Stomach (tissue), 9 donors: ENCODE measurements around the gene SPATA31D3. TPM values are rescaled to one million over a fixed set of nuclear protein-coding genes. Genes with fewer than 3 reads are reported as not detected.

ENCODE experiments used
- DNase-seq, 2 donors: peaks; one replicate each; pipeline versions ENCODE4 v3.0.0 to v3.0.0-alpha.2; 2013 to 2019
- H3K27ac ChIP-seq, 5 donors: fragments of 200-600 bp in 4 of 5; sonication (generic) in 4 of 5; one replicate each; pipeline ENCODE4 v1.5.1; 2013 to 2019; ENCODE audit warnings: mild to moderate bottlenecking in 1 of 5, moderate library complexity in 1 of 5
- H3K27me3 ChIP-seq, 3 donors: fragments of 200-600 bp; sonication (generic); one replicate each; pipeline ENCODE4 v1.5.1; 2017 to 2019; ENCODE audit warnings: mixed run types in 1 of 3
- H3K36me3 ChIP-seq, 4 donors: fragments of 200-600 bp; sonication (generic); 1 replicate in 3 of 4; 2 replicates in 1 of 4; pipeline ENCODE4 v1.5.1; 2016 to 2019
- H3K4me1 ChIP-seq, 4 donors: fragments of 200-600 bp; sonication (generic); one replicate each; pipeline ENCODE4 v1.5.1; 2016 to 2019
- H3K4me3 ChIP-seq, 4 donors: fragments of 200-600 bp; sonication (generic) in 3 of 4; one replicate each; pipeline ENCODE4 v1.5.1; 2016 to 2019; ENCODE audit warnings: mild to moderate bottlenecking in 1 of 4
- H3K9me3 ChIP-seq, 4 donors: fragments of 200-600 bp; sonication (generic); one replicate each; pipeline ENCODE4 v1.5.1; 2016 to 2019
- EP300 ChIP-seq: sonication (generic); formaldehyde crosslinking; IDR thresholded peaks from one replicate; pipeline ENCODE4 v1.6.1; 2017; ENCODE audit warnings: antibody characterized with exemption
- POLR2A ChIP-seq, 4 donors: fragments of 450-650 bp; IDR thresholded peaks; one replicate each; pipeline ENCODE4 v1.6.1; 2016; ENCODE audit warnings: antibody characterized with exemption in 4 of 4, control low read depth in 2 of 4, mild to moderate bottlenecking in 1 of 4, moderate library complexity in 1 of 4
- POLR2AphosphoS5 ChIP-seq, 3 donors: sonication (generic); formaldehyde crosslinking; IDR thresholded peaks; one replicate each; pipeline ENCODE4 v1.6.1; 2016; ENCODE audit warnings: antibody characterized with exemption in 3 of 3
- WGBS, 5 donors: extraction: QIAGEN DNeasy Blood & Tissue Kit in 3 of 5; methylation state at CpG; one replicate each; pipeline versions ENCODE4 v1.1.5 to v1.1.7; 2013 to 2018; 5-methylcytosine and 5-hydroxymethylcytosine counted together
- intact Hi-C: fragments of 100-400 bp; cut with DNase I; formaldehyde crosslinking; loops from one replicate; pipeline ENCODE4 v1.15.1; 2023; ENCODE audit warnings: low total_unique reads
- polyA plus RNA-seq, 3 donors: library from polyadenylated mRNA; stranded (reverse); fragments of 200-250 nt; gene quantifications; one replicate each; pipeline ENCODE4 v1.2.3, GENCODE V29; 2013
- total RNA-seq, 5 donors: library from RNA; depleted of rRNA; stranded (reverse); fragments of >200 nt; gene quantifications; one replicate each; pipeline versions ENCODE4 v1.1.0 to v1.2.3, GENCODE V29; 2014 to 2016
- TF ChIP-seq, protein P1 (sequence below), 7 experiments: fragments of 450-650 bp in 4 of 7; fragments of 200-600 bp in 3 of 7; sonication (generic) in 3 of 7; IDR thresholded peaks; one replicate each; pipeline ENCODE4 v1.5.1; 2016 to 2019; ENCODE audit warnings: antibody characterized with exemption in 7 of 7, control low read depth in 2 of 7, mild to moderate bottlenecking in 1 of 7
- donor health status: healthy with polysubstance abuse.
- donor health status: Bipolar disorder and iron deficiency.
- donor health status: healthy.

The SPATA31D3 gene
- total and polyA plus RNA-seq, 8 donors, result not detected

DNA sequence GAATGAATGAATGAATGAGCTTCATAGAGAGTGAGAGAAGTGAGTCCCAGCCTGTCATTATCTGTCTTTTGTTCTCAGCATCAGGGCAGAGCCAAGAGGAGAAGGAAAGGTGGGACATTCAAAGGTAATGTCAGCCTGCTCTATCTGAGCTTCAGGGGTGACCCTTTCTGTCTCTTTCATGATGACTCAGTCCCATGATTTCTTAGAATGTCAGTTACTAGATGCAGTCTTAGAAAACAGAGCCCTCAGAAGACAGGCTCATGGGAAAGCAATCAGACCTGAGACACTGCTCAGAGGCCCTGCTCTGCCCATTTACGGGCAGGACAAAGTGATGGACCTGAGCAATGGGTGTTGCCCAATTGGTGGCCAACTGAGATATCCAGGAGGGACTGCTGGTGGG is 46.4 kb downstream of the SPATA31D3 start:
- Histone ChIP-seq H3K9me3 (no peaks in the 10 kb centered on the region), H3K4me1 (no peaks in the 10 kb centered on the region), H3K36me3 (no peaks in the 10 kb centered on the region), H3K27ac (no peak overlapping the region), H3K27me3 (no peaks in the 10 kb centered on the region), H3K4me3 (no peak overlapping the region)
- intact Hi-C loops, result no loop called here
- 86 to 100% (median 96%) methylated on average over 1 of the region's 1 CpG for WGBS, 5 donors
- DNase-seq, result no peak
- TF ChIP-seq POLR2A (IDR thresholded peaks at IDR 0.05) (no peak), EP300 (no peak), POLR2AphosphoS5 (IDR thresholded peaks at IDR 0.05) (no peak)
- TF ChIP-seq, protein P1, sequence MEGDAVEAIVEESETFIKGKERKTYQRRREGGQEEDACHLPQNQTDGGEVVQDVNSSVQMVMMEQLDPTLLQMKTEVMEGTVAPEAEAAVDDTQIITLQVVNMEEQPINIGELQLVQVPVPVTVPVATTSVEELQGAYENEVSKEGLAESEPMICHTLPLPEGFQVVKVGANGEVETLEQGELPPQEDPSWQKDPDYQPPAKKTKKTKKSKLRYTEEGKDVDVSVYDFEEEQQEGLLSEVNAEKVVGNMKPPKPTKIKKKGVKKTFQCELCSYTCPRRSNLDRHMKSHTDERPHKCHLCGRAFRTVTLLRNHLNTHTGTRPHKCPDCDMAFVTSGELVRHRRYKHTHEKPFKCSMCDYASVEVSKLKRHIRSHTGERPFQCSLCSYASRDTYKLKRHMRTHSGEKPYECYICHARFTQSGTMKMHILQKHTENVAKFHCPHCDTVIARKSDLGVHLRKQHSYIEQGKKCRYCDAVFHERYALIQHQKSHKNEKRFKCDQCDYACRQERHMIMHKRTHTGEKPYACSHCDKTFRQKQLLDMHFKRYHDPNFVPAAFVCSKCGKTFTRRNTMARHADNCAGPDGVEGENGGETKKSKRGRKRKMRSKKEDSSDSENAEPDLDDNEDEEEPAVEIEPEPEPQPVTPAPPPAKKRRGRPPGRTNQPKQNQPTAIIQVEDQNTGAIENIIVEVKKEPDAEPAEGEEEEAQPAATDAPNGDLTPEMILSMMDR (IDR thresholded peaks at IDR 0.05), result no peak

DNA sequence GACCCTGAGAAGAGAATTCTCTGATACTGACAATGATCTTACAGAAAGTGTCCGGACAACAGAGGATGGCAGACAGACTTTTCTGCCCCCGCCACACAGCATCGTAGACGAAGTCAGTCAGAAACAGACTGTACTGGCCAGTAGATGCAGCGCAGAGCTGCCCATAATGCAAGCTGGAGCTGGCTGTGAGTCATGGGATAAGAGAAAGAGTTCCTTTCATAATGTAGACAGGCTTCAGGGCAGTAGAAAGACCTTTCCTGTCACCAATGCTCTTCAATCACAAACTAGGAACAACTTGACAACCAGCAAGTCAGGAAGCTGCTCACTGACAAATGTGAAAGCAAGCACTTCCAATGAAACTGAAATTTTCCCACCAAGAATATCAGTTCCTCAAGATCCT is 50.4 kb downstream of the SPATA31D3 start:
- Histone ChIP-seq H3K36me3 (no peaks in the 10 kb centered on the region), H3K27me3 (no peaks in the 10 kb centered on the region), H3K9me3 (no peaks in the 10 kb centered on the region), H3K4me3 (no peak overlapping the region), H3K27ac (no peak overlapping the region), H3K4me1 (no peaks in the 10 kb centered on the region)
- TF ChIP-seq, protein P1 (IDR thresholded peaks at IDR 0.05), result no peak
- TF ChIP-seq EP300, result no peak
- TF ChIP-seq POLR2A (IDR thresholded peaks at IDR 0.05), result no peak
- no peak for TF ChIP-seq POLR2AphosphoS5 (IDR thresholded peaks at IDR 0.05)
- intact Hi-C loops, result no loop called here
- DNase-seq, result no peak
- WGBS, 5 donors, result 90 to 95% (median 93%) methylated on average over 5 of the region's 5 CpGs

Other genes starting within 250 kb of the SPATA31D3 start
- gene SPATA31D4, start 15.1 kb upstream of the SPATA31D3 start, total RNA-seq, result not detected
- not detected for gene SPATA31D4, start 15.1 kb upstream of the SPATA31D3 start, polyA plus RNA-seq
- gene SPATA31D1, start 45.3 kb downstream of the SPATA31D3 start, total RNA-seq, result not detected
- gene SPATA31D1, start 45.3 kb downstream of the SPATA31D3 start, polyA plus RNA-seq, result not detected